Loucy (cell line): Measurements from ENCODE around the gene SLAMF7.

Experiments used
- CTCF ChIP-seq: fragments of 200-600 bp; sonication (generic); conservative IDR thresholded peaks from 2 replicates; pipeline ENCODE4 v1.5.1; 2014; ENCODE audit warnings: mild to moderate bottlenecking, antibody characterized with exemption, low read length
- EZH2phosphoT487 ChIP-seq: fragments of 200-600 bp; IDR thresholded peaks from 2 replicates; pipeline ENCODE4 v1.6.1; 2018; ENCODE audit warnings: antibody characterized with exemption, mild to moderate bottlenecking, moderate library complexity, borderline replicate concordance

DNA sequence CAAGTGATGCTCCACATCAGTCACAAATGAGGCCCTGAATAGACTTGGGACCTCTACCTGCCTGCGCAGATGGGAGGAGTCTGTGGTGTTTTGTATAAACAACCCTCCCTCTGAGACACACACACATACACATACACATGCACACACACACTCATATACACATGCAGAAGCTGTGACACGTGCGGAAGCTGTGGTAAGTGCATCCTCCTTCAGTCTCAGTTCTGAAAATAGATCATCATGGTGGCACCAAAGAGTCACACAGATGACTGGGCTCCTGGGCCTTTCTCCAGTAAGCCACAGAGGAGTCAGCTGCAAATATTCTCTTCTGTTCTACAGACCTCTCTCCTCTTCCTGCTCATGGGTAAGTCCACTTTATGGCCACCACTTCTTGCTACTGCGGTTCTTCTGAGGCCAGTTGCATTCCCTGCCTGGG, 56.9 kb downstream of the SLAMF7 start, which contains the start of gene LY9:
- no peak for TF ChIP-seq CTCF
- no peak for TF ChIP-seq EZH2phosphoT487
